ENCODE results near the gene TRIM63.

The TRIM63 gene

DNA sequence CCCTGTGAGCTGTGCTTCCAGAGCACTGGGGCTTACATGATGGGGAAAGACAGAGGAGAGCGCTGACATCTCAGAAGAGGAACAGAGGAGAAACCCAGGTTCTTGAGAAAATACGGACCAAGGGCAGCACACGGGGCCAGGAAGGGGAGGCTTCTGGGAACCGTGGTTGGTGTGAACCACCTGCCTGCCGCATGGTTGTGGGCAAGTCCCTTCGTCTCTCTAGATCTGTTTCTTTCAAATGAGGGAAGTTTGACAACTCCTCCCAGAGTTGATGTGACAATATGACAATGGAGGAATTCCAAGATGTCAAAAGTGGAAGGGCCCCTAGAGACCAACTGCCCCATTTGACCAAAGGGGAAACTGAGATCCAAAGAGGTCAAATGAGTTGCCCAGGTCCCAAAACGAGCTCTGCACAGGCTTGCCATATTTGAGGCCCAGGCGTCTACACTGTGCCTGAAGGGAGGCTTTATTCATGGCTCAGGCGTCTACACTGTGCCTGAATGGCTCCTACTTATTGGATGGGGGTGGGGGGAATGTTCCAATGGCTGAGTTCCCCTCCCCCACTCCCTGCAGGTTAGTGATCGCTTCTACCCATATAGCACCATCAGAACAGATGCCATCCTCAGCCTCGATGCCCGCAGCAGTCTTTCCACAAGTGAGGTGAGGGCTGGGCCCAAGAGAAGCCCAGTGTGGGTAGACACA lies 34.6 kb downstream of the TRIM63 start:
- ATAC-seq = no peak

DNA sequence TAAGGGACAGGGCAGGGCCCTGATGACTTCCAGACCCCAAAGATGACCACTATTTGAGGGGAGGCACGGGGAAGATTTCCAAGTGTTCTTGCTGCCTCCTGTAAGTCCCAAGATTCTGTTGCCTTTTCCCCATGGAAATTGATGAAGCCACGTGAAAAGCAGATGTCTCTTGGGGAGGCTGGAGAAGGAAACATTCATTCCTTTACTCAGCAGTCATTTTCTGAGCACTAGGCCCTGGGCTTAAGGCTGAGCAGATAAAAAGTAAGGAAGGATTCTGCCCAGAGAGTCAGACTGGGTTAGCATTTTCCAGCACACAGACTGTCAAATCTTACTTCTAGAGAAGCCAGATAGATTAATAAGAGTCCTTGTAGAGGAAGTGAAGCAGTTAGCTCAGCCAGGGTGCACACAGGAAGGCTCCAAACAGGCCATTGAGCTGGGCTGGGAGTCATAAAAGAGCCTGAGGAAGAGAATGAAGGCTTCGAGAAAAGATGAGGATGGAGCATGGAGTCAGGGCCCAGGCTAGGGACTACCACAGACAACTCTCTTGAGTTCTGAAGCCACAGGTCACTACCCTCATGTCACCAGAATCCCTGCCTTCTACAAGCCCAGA lies 35.7 kb downstream of the TRIM63 start:
- ATAC-seq = no peak

DNA sequence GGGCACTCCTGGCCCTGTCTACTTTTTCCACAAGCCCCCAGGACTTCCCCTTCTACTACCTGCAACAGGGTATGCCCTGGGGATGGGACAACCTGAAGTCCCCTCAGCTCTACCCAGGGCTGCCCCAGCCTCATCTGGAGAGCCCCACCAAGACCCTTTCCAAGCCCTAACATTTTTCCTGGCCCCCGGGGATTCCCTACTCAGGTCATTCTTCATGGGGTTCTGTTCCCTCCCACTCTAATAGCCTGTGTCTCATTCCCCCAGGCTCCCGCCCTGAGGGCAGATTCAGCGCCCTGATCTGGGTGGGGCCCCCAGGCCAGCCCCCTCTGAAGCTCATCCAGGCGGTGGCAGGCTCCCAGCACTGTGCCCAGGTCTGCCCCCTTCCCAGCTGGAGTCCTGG lies 36.2 kb downstream of the TRIM63 start:
- ATAC-seq = no peak

DNA sequence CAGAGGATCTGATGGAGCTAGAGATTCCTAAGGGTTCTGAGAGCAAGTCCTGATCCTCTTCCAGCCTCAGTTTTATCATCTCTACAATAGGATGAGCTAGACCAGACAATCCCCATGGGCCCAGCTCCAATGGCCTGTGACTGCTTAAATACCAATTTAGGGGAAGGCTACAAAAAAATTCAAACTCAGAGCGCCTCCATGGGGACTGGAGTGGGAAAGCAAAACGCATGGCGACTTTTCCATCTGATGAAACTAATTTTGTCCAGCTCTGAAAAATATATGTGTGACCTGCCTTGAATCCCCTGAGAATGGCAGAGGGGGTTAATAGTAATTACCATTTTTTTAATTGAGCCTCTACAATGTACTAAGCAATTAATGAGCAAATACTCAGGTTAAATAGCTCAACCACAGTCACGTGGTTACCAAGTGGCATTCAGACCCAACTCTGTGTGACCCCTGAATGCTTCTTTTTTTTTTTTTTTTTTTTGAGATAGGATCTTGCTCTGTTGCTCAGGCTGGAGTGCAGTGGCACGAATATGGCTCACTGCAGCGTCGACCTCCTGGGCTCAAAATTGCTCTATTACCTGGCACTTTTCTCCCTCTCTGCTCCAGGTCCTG lies 37.5 kb downstream of the TRIM63 start:
- ATAC-seq = no peak

DNA sequence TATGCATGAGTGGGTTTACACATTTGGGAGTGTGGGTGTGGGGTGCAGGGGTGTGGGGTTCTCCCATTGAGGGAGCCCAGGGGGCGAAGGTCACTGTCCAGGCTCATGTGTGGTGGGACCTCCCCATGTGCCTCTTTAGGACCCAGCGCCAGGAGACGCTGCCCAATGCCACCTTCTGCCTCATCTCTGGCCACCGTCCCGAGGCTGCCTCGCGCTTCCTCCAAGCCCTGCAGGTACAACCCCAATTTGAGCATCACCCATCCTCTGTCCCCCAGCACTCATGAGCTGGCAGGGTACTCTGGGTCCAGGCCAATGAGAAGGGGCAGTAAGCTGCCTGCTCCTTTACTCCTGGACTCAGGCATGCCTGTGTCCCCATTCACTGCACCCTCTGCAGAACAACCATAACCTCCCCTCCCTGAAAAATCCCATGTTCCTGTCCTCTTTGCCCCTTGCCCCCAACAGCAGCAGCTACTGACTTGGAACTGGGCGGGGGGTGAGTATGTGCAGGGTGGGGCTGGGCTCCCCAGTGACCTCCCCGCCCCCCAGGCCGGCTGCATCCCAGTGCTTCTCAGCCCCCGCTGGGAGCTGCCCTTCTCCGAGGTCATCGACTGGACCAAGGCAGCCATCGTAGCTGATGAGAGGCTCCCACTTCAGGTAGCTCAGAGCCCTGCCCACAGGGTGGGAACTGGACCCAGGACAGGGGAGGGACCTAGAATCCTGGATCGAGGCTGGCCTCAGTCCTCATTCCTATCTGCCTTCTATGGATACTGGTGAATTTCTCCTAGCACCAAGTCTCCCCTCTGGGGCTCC lies 38.2 kb downstream of the TRIM63 start:
- ATAC-seq = no peak

DNA sequence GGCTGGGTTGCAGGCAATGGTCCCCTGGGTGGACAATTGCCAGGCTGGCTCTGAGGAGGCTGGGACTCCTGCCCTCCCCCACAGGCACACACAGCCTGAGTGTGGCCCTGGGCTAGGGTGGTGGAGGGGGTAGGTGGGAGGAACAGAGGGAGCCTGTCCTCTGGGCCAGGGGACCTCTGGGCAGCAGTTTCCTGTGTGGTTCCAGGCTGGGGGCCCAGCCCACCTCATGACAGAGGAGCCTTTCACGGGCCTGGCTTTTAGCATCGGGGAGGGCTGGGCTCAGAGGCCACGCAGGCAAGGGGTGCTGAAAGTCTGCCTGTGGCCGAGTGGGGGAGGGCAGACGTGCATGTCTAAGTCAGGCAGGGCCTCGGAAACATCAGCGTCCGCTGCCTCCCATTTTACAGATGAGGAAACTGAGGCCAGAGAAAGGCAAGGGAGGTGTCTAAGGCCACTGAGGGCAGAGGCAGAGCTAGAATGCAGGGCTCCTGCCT lies 38.9 kb downstream of the TRIM63 start:
- ATAC-seq = no peak

DNA sequence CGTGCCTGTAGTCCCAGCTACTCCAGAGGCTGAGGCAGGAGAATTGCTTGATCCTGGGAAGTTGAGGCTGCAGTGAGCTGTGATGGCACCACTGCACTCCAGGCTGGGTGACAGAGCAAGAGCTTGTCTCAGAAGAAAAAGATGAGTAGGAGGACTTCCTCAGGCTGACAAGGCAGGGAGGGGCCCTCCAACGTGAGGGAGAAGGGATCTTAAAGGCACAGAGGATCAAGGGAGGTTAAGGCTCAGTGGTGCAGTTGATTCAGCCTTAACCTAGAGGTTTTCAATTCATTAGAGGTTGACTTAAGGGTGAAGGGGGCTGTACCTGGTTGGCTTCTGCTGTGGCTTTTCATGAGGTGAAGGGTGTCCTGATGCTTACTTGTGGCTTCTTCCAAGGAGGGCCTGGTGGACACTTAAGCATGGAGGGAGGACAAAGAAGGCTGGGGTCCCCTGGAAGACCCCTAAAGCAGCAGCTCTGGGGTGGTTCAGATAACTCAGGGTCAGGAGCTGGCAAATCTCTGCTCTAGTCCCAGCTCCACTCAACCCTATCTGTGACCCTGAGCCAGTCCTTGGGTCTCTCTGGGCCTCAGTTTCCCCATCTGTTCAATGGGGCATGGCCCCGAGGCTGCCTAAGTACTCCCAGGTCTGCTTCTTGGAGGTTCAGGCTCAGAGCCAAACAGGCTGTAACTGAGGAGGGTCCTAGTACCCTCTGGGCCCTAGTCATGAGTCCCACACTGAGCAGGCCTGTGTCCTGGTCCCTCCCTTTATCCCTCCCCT lies 39.5 kb downstream of the TRIM63 start:
- ATAC-seq = no peak

DNA sequence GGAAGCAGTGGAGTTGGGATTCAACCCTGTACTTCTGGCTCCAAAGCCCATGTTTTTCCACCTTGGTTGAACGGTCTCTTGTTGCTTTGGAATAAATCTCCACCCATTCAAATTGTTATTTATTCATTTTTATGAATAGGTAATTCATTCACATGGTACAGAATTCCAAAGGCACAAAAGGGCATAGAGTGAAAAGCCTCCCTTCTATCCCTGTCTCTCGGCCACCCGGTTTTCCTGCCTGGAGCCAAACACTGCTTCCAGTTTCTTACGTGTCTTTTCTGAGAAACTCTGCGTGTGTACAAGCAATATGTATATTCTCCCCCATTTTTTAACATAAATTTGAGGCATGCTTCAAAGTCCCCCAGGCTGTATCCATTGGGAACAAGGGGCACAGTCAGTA lies 41.9 kb downstream of the TRIM63 start:
- ATAC-seq = no peak

DNA sequence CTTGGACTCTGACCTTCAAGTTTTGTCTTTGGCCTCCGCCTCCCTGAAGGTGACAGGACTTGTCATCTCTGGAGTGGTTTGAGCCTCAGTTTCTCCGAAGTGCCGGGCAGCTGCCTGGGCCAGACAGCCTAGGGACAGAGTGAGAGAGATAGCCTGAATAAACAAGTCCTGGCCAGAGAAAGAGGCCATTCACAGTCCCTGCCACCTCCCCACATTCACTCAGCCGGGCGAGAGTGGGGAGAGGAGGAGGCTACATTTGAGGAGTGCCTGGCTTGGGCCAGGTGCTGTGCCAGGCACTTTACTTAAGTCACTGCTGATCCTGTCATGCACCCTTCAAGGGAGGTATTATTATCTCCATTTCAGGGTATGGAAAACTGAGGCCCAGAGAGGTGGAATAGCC lies 42.4 kb downstream of the TRIM63 start:
- no peak for ATAC-seq

DNA sequence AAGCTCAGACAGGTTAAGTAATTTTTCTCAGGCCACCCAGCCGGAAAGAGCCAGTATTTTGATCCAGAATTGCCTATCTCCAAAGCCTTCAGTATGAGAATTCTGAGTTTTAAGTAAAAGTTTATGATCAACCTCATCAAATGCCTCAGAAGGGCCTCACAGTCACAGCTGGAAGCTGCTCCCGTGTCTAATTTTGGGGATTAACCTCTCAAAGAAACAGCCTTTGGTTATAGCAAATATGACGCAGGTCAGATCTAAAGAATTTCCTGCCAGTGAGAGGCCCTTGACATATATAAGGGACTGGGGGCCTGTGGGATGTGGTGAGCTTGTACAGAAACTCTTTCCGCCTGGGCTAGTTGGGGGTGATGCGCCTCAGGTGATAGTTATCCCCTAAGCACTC lies 43.6 kb downstream of the TRIM63 start:
- ATAC-seq = no peak

DNA sequence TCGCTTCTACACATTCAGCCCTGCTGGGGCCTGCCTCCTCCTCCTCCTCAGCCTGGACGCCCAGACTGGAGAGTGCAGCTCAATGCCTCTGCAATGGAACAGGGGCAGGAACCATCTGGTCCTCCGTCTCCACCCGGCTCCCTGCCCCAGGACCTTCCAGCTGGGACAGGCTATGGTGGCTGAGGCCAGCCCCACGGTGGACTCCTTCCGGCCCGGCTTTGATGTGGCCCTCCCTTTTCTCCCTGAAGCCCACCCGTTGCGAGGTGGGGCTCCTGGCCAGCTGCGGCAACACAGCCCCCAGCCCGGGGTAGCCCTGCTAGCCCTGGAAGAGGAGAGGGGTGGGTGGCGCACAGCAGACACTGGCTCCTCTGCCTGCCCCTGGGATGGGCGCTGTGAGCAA lies 44.4 kb downstream of the TRIM63 start:
- ATAC-seq = no peak

DNA sequence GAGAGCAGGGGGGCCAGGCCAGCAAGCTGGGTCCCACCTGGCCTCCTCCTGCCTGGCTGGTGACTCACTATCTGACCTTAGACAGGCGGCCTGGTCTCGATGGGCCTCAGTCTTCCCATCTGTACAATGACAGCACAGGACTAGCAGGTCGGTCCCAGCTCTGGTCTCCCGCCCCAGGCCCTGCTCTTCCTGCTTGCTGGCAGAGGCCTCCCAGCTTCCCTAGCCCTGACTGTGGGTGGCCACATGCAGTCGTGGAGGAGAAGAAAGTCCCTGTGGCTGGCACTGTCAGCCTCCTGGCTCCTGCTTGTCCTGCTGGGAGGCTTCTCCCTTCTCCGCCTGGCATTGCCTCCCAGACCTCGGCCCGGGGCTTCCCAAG lies 45.0 kb downstream of the TRIM63 start:
- no peak for ATAC-seq

DNA sequence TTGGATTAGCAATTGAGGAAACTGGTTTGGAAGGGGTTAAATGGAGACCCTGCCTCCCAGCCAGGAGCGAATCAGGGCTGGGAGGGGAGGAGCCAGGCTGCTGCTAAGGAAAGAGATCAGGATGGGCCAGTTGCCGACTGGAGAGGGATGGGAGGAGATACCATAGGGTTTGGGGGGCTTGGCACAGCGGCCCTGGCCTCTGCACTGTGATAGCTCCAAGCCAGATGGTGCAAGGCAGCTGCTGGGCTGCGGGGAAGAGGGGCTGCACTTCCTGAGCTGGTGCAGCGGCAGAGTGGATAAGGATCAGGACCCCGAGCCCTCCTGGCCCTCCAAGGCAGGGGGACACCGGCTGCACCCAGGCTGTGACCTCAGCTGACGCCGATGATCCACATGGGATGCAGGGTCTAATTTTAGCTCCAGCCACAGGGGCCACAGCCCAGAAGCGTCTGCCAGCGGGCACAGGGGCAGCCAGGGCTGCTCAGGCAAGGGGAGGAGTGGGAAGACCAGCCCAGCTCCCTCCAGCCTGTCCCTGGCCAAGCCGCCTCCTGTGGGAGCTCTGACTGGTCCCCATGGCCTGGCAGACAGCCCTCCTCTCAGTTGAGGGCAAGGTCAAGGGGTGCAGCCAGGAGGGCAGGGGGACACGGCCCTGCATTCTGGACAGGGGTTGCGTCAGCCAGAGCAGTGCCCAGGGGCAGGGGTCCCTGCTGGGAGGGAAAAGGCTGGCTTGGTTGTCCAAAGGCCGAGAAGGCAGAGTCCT lies 45.6 kb downstream of the TRIM63 start, which contains the start of gene EXTL1:
Gene EXTL1 (plus strand): TSS at position 129 of the 757 bp plus-strand sequence. CDS start 872 bp downstream, outside the sequence.
- ATAC-seq = no peak

DNA sequence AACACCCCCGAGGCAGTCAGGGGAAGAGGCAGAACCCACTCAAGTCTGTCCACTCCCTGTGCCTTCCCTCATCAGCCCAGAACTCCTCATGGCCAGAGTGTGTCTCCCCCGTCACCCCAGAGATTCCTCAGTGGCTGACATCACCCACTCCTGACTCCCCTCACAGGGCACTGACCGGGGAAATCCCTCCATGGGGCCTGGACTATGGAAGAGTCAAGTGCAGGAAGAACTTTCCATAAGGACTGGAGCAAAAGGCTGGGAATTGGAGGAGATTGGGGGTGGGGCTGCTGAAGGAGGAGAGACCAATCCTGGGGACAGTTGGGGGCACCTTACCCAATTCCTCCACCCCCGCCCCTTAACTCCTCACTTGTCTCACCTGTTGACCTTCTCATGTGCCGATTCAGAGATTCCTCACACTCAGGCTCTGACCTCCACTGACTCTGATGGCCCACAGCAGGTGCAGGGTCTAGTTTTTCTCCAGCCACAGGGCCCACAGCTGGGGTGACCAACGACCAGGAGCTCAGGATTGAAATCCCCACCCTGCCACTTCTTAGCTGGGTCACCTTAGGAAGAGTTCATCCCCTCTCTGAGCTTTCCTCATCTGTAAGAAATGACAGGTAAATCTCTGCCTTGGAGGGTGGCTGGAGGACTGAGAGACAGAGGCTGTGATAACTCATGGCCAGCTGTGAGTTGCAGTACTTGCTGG lies 46.3 kb downstream of the TRIM63 start:
- ATAC-seq = no peak

DNA sequence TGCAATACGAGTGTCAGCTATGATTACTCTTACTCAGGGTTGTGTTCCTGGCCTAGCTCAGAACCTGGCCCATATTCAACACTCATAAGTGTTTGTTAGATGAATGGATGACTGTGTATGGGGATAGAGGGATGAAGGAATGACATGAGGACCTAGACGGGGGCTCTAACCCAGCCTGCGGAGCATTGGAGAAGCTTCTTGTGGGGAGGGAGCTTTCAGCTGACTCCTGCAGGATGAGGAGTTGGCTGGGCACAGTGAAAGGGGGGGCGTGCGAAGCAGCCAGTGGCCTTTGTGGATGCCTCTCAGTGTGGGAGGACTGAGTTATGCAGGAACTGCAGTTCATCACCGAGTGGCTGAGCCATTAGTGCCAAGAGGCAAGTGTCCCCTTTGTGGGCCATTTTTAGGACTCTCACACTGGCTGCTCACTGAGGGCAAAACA lies 47.1 kb downstream of the TRIM63 start:
- ATAC-seq = no peak

DNA sequence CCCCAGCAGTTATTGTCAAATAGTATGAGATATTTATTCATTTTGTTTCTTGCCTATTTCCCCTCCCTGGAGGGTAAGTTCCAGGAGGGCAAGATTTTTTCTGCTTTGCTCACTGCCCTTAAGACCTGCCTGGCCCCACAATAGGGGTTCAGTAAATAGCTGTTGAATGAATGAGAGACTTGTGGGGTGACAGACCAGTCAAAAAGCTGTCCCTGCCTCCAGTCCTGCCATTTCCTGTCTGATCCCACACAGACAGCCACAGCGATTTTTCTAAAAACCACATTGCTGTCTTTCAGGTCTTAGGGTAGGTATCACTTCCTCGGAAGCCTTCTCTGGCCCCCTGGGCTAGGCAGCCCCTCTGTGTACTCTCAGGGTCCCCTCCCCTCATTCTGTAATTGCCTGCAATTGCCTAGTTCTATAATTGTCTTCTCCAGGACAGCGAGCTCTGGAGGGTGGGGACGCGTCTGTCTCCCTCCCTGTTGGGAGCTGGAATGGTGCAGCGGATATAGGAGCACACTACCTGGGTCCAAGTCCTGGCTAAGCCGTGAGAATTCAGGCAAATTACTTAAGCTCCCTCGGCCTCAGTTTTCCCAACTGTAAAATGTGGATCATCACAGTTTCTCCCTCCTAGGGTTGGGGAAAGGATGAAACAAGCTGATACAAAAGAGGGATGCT lies 47.7 kb downstream of the TRIM63 start:
- no peak for ATAC-seq

DNA sequence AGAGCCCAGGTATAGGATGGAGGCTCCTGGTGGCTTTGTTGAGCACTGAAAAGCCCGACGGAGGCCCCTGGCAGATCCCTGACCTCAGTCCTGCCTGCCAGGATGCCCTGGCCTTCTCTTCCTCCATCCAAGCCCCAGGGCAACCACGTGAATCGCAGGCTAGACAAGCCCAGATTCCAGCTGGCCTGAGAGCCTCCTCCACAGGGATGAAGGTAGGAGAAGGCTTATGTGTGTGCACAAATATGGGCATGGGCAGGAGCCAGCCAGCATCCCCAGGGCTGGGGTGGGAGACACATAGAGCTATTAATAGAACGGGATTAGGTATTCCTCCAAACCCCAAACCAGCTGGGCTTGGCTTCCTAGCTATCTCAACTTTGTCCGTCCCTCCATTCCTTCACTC lies 49.8 kb downstream of the TRIM63 start:
- ATAC-seq = no peak

DNA sequence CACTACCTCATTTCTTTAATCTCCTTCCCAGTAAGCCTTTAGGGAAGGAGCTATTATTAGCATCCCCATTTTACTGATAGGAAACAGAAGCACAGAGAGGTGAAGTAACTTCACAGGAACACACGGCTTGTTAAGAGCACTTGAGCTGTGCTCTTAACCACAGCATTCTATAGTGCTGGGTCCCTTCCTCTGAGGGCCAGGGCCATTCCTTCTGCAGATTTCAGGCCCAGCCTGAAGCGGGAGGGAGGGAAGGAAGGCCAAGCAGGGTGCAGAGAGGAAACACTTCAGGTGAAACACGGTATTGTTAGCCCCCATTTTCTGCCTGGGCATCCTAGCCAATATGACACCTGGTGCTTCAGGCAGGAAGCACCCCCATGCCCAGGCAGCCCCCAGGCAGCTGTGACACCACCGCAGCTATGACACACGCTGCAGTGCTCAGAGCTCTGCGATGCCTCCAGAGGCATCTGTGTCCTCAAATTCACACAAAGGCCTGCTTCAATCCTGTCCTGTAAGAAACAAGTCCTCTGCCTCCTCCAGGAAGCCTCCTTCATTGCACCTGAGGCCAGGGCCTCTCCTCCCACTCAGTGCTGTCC lies 50.4 kb downstream of the TRIM63 start:
- ATAC-seq = no peak

DNA sequence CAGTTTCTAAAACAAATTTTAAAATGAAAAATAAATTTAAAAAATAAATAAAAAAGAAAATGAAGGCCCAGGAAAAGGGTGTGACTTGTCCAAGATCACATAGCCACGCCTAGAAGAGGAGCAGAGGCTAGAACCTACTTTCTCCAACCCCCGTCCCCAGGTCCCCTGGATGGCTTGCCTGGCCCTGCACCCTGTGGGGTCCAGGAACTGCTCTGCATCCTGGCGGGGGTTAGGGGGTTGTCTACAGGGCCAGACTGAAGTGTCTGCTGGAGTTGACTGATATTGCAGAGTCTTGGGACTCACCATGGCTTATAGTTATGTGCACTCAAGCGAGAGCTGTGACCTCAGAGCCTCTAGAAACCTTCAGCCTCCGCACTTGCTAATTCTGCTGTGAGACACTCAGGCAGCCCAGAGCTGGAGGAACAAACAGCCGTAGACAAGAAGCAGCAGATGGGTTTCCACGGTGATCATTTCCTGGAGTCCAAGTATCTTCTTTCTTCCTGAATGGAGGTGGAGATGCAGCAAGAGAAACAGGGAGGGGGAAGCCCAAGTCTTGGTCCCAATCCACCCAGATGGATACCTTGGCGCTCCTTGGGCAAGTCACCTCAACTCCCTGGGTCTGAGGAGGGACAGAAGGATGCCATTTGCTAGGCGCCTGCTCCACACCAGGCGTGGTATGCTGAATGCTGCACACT lies 51.0 kb downstream of the TRIM63 start:
- no peak for ATAC-seq
